Measurements from ENCODE around the gene WDR38. TPM values are rescaled to one million over a fixed set of nuclear protein-coding genes. Genes with fewer than 3 reads are reported as not detected.

WDR38 gene
- total and polyA plus RNA-seq, 2 of the 4 experiments (the other 2 are of a cell fraction) = not detected

GRCh38 chr9:124841075-124841821 lies 12.0 kb upstream of the WDR38 start:
- H3K9ac ChIP-seq (ENCODE audit: low read depth, low read length) = no peak overlapping the region
- no peaks in the 10 kb centered on the region for H3K9me3 ChIP-seq (ENCODE audit: control insufficient read depth, insufficient read depth, low read length)
- no TSS peak for BruUV-seq (replicated peaks)
- H2BK120ac ChIP-seq (ENCODE audit: low read depth, low read length) = no peak overlapping the region
- H3K4me1 ChIP-seq (ENCODE audit: control insufficient read depth, insufficient read depth, low read length) = no peaks in the 10 kb centered on the region
- H4K20me1 ChIP-seq (ENCODE audit: insufficient read depth, low read length) = no peaks in the 10 kb centered on the region
- H2AK5ac ChIP-seq (ENCODE audit: low read depth, low read length) = no peak overlapping the region
- H2BK20ac ChIP-seq (ENCODE audit: low read depth, low read length) = no peak overlapping the region
- in situ Hi-C loops (cut with MboI; ENCODE audit: low sequenced_read_pairs) = no loop called here
- no peak overlapping the region for H2AK9ac ChIP-seq (replicated peaks; ENCODE audit: low read depth, low read length, poor library complexity)
- no peak overlapping the region for H2BK5ac ChIP-seq (ENCODE audit: low read depth, low read length, poor library complexity, severe bottlenecking)
- H3K23ac ChIP-seq (ENCODE audit: low read depth, low read length) = no peak overlapping the region
- WGBS, 2 experiments (ENCODE audit: extremely low coverage in 2 of 2, insufficient read length in 1 of 2) = 75% methylated on average over 2 of the region's 14 CpGs; no CpG with 5 or more reads in 1 of the 2 experiments
- no peaks in the 10 kb centered on the region for H3K9me1 ChIP-seq (ENCODE audit: insufficient read depth, low read length)
- H4K8ac ChIP-seq (ENCODE audit: low read depth in 2 of 2, low read length in 2 of 2) = no peak overlapping the region
- H3K4me2 ChIP-seq (ENCODE audit: low read depth, low read length) = no peak overlapping the region
- no peak overlapping the region for H4K5ac ChIP-seq (ENCODE audit: low read depth, low read length)
- no peak overlapping the region for H3K4me3 ChIP-seq (ENCODE audit: insufficient read depth, low read depth, low read length)
- no peak overlapping the region for H3K4ac ChIP-seq (ENCODE audit: low read depth, low read length)
- H2AFZ ChIP-seq (replicated peaks; ENCODE audit: low read length, poor library complexity) = no peak overlapping the region
- no peak overlapping the region for H3K27ac ChIP-seq (ENCODE audit: insufficient read depth, low read length)
- no peaks in the 10 kb centered on the region for H3K27me3 ChIP-seq (ENCODE audit: control insufficient read depth, insufficient read depth, low read length)
- DNase-seq (no peak), ATAC-seq (ENCODE audit: low read depth) (no peak)
- TF ChIP-seq BHLHE40 (IDR thresholded peaks at IDR 0.05; ENCODE audit: low read depth, low read length) = no peak
- TF ChIP-seq SMC3 (IDR thresholded peaks at IDR 0.05; ENCODE audit: low read depth, low read length) = no peak
- no peak for TF ChIP-seq NFE2L2 (IDR thresholded peaks at IDR 0.05; ENCODE audit: low read depth, low read length)
- no peak for TF ChIP-seq RCOR1 (IDR thresholded peaks at IDR 0.05; ENCODE audit: insufficient replicate concordance, low read length)
- no peak overlapping the region for H3K18ac ChIP-seq (ENCODE audit: low read depth, low read length)
- ChIA-PET CTCF (interaction anchor here (0.7 to 2.3 kb wide), 5 partner anchors 9 to 69 kb away, joined by 3 to 16 read pairs (median 8); partner anchors contain the start of gene WDR38), POLR2A (ENCODE audit: unreplicated experiment) (no interaction called here)
- H3K79me1 ChIP-seq (ENCODE audit: low read depth in 1 of 2, low read length in 2 of 2) = no peaks in the 10 kb centered on the region
- H3K56ac ChIP-seq (ENCODE audit: extremely low read depth, insufficient read depth, low read length) = no peak overlapping the region
- no peak overlapping the region for H3K14ac ChIP-seq (replicated peaks; ENCODE audit: low read depth, low read length)
- H4K91ac ChIP-seq (ENCODE audit: insufficient read depth, low read depth, low read length) = no peak overlapping the region
- dilution Hi-C loops (cut with HindIII; ENCODE audit: low sequenced_read_pairs, unreplicated experiment) = no loop called here
- no peaks in the 10 kb centered on the region for H3K36me3 ChIP-seq (ENCODE audit: control insufficient read depth, insufficient read depth, low read length)
- intact Hi-C loops (cut with micrococcal nuclease) = no loop called here
- no peak overlapping the region for H2BK15ac ChIP-seq (ENCODE audit: low read depth, low read length)

All from IMR-90 (cell line).